Epithelial cell of proximal tubule (primary cell): ENCODE results near the gene KCNMA1. TPM values are rescaled to one million over a fixed set of nuclear protein-coding genes. Genes with fewer than 3 reads are reported as not detected.

Experiments used
- DNase-seq: peaks from one replicate; pipeline ENCODE4 v3.0.0-alpha.2; 2011; ENCODE audit warnings: low read depth
- H3K4me3 ChIP-seq: 2 replicates; pipeline ENCODE4 v1.5.1; 2011; ENCODE audit warnings: low read depth, mild to moderate bottlenecking, low read length
- total RNA-seq: library from RNA; depleted of rRNA; stranded (reverse); fragments of >200 nt; gene quantifications from 2 replicates; pipeline ENCODE4 v1.2.3, GENCODE V29; 2015
- TF ChIP-seq, protein P1 (sequence below): conservative IDR thresholded peaks from 2 replicates; pipeline ENCODE4 v1.5.1; 2012; ENCODE audit warnings: low read depth, mild to moderate bottlenecking, low read length

The KCNMA1 gene
- total RNA-seq, 1 donor from 2014 or later = 12.5 TPM

- no peak for DNase-seq
- H3K4me3 ChIP-seq = no peak overlapping the region
- TF ChIP-seq, protein P1, sequence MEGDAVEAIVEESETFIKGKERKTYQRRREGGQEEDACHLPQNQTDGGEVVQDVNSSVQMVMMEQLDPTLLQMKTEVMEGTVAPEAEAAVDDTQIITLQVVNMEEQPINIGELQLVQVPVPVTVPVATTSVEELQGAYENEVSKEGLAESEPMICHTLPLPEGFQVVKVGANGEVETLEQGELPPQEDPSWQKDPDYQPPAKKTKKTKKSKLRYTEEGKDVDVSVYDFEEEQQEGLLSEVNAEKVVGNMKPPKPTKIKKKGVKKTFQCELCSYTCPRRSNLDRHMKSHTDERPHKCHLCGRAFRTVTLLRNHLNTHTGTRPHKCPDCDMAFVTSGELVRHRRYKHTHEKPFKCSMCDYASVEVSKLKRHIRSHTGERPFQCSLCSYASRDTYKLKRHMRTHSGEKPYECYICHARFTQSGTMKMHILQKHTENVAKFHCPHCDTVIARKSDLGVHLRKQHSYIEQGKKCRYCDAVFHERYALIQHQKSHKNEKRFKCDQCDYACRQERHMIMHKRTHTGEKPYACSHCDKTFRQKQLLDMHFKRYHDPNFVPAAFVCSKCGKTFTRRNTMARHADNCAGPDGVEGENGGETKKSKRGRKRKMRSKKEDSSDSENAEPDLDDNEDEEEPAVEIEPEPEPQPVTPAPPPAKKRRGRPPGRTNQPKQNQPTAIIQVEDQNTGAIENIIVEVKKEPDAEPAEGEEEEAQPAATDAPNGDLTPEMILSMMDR = no peak
Observed at GRCh38 chr10:77467422-77467963, 170.1 kb downstream of the KCNMA1 start.

DNA sequence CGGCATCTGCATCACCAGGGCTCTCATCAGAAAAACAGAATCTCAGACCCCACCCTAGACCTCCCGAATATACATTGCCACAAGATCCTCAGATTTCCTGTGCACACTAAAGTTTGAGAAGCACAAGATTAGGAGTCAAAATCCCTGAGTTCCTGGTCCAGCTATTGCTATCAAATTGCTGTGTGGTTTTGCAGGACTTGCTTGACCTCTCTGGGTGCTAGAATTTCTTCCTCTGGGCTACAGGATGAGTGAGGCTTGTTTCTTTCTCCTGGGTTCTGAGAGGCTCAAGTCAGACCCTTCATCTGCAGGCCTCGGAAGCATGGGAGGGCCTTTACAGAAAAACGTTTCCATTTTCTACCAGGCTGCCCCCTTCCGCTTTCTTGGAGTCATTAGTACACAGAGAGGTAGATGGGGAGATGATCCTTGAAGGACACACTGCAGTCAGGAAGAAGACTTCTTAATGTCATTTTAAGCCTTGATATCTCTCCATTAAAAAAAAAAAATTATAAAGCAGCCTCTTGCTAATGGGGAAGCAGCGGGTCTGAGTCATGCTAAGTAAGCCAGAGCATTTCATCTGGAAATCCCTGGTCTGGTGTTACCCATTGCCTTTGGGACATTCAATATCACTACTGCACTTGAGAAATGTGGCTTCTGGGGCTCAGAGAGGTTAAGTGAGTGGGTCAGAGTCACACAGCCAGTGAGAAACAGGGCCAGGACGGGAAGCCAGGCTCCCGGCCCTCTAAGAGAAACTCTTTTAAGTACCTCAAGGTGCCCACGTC, 173.5 kb downstream of the KCNMA1 start:
- no peak overlapping the region for H3K4me3 ChIP-seq
- DNase-seq = no peak
- TF ChIP-seq, protein P1 = no peak

DNA sequence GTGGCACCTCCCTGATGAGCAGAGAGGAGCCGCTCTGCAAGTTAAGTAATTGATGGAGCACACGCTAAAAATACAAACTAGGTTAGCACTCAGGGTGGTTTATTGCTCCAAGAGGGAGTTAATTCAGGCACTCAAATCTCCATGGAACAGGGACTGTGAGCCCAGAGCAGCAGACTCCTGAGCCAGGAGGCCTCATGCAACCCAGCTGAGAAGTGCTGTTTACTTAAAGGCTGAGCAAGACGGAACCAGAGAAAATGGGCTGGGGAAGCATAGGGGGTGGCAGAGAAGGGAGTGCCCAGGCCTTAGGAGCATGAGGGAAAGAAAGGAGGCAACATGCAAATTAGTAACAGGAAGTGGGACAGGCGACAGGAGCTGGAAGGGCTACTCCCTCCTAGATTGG, 174.1 kb downstream of the KCNMA1 start:
- TF ChIP-seq, protein P1 = no peak
- DNase-seq = no peak

GRCh38 chr10:77461636-77462296, 175.8 kb downstream of the KCNMA1 start:
- H3K4me3 ChIP-seq = no peak overlapping the region
- TF ChIP-seq, protein P1 = no peak
- no peak for DNase-seq

More for the DNA sequence above, 174.1 kb downstream of the KCNMA1 start:
- H3K4me3 ChIP-seq = no peak overlapping the region

- TF ChIP-seq, protein P1 = no peak
- no peak for DNase-seq
- H3K4me3 ChIP-seq = no peak overlapping the region
Observed at GRCh38 chr10:77459905-77460304, 177.7 kb downstream of the KCNMA1 start.

GRCh38 chr10:77458986-77459590, 178.5 kb downstream of the KCNMA1 start:
- TF ChIP-seq, protein P1 = no peak
- no peak for DNase-seq
- no peak overlapping the region for H3K4me3 ChIP-seq
